HCT116 (cell line): Measurements from ENCODE around the gene M1AP. TPM values are rescaled to one million over a fixed set of nuclear protein-coding genes. Genes with fewer than 3 reads are reported as not detected.

ENCODE experiments used
- ATAC-seq: fragments of 200-7000 bp; cut with Tn5 transposase; 2 replicates; pipeline ENCODE4 v1.9.1; 2020; ENCODE audit warnings: mild to moderate bottlenecking, moderate library complexity
- BruUV-seq: library from RNA; stranded (reverse); fragments of 400-500 nt; replicated peaks from 2 replicates; lab custom pipeline; 2021; lab: Mats Ljungman, UMichigan
- CTCF ChIA-PET: fragments of 300-600 bp; sonication (Branson Sonifier 250); formaldehyde crosslinking; loops from one replicate; lab custom pipeline; 2021; ENCODE audit warnings: antibody characterized with exemption; lab: Charles Lee
- POLR2A ChIA-PET: fragments of 300-600, 350-600 bp; sonication (Branson Sonifier 250); formaldehyde crosslinking; loops from one replicate; lab custom pipeline; 2021; ENCODE audit warnings: antibody characterized with exemption; lab: Charles Lee
- RAD21 ChIA-PET, 2 experiments: fragments of 300-600 bp; sonication (Branson Sonifier 250); formaldehyde crosslinking; loops; one replicate each; lab custom pipeline; 2023; ENCODE audit warnings: low total read pairs in 2 of 2; ENCODE audit not compliant: uncharacterized antibody in 2 of 2, unreplicated experiment in 2 of 2, low non-redundant PET in 1 of 2; lab: Charles Lee
- DNase-seq: peaks from one replicate; pipeline ENCODE4 v3.0.0-alpha.2; 2010; ENCODE audit warnings: low read depth, low spot score
- H2AFZ ChIP-seq: fragments of 200-600 bp; shearing (Covaris generic), sonication (generic); 2 replicates; pipeline ENCODE4 v1.6.1; 2017; ENCODE audit warnings: low read depth, mixed run types, mixed read lengths, antibody characterized with exemption, low read length; ENCODE audit not compliant: poor library complexity, severe bottlenecking
- H3K27ac ChIP-seq: 2 replicates; pipeline ENCODE4 v1.5.1; 2012; ENCODE audit warnings: low read depth, low read length
- H3K27me3 ChIP-seq: fragments of 200-600 bp; sonication (generic); 2 replicates; pipeline ENCODE4 v1.6.1; 2016; ENCODE audit warnings: mixed run types, low read length, mixed read lengths; ENCODE audit not compliant: insufficient read depth
- H3K36me3 ChIP-seq, 2 experiments: fragments of 200-500 bp in 1 of 2; fragments of 200-600 bp in 1 of 2; sonication (Bioruptor generic) in 1 of 2; sonication (generic) in 1 of 2; 2 replicates each; pipeline versions ENCODE4 v1.5.1 to v1.6.1; 2014 to 2016; ENCODE audit warnings: low read length in 2 of 2, inconsistent platforms in 1 of 2, mixed read lengths in 1 of 2, mixed run types in 1 of 2; ENCODE audit not compliant: insufficient read depth in 2 of 2, control insufficient read depth in 1 of 2
- H3K4me1 ChIP-seq, 2 experiments: fragments of 200-600 bp in 1 of 2; sonication (generic) in 1 of 2; 2 replicates each; pipeline versions ENCODE4 v1.5.1 to v1.6.1; 2012 to 2017; ENCODE audit warnings: low read length in 2 of 2, inconsistent platforms in 1 of 2, mild to moderate bottlenecking in 1 of 2, mixed read lengths in 1 of 2, mixed run types in 1 of 2, moderate library complexity in 1 of 2; ENCODE audit not compliant: insufficient read depth in 2 of 2, control insufficient read depth in 1 of 2
- H3K4me2 ChIP-seq: fragments of 200-600 bp; sonication (generic); 2 replicates; pipeline ENCODE4 v1.6.1; 2017; ENCODE audit warnings: mixed run types, low read length, mixed read lengths
- H3K4me3 ChIP-seq, 2 experiments: fragments of 200-600 bp in 1 of 2; sonication (generic) in 1 of 2; replicated peaks in 1 of 2; 2 replicates each; pipeline ENCODE4 v1.5.1; 2011 to 2016; ENCODE audit warnings: low read length in 2 of 2, control low read depth in 1 of 2, low read depth in 1 of 2, mild to moderate bottlenecking in 1 of 2, mixed read lengths in 1 of 2, mixed run types in 1 of 2
- H3K79me2 ChIP-seq: fragments of 200-600 bp; sonication (generic); 2 replicates; pipeline ENCODE4 v1.6.1; 2017; ENCODE audit warnings: mild to moderate bottlenecking, mixed run types, low read length, moderate library complexity, mixed read lengths; ENCODE audit not compliant: insufficient read depth
- H3K9ac ChIP-seq: fragments of 200-600 bp; sonication (generic); 2 replicates; pipeline ENCODE4 v1.6.1; 2016; ENCODE audit warnings: low read length, mixed read lengths
- H3K9me2 ChIP-seq: fragments of 200-600 bp; sonication (generic), shearing (Covaris generic); 2 replicates; pipeline ENCODE4 v1.6.1; 2017; ENCODE audit warnings: mixed run types, mild to moderate bottlenecking, moderate library complexity; ENCODE audit not compliant: insufficient read depth
- H3K9me3 ChIP-seq, 2 experiments: fragments of 200-500 bp in 1 of 2; fragments of 200-600 bp in 1 of 2; sonication (Bioruptor generic) in 1 of 2; sonication (generic) in 1 of 2; 2 replicates each; pipeline ENCODE4 v1.6.1; 2014 to 2017; ENCODE audit warnings: low read length in 2 of 2, mixed read lengths in 2 of 2, inconsistent platforms in 1 of 2, low read depth in 1 of 2, mild to moderate bottlenecking in 1 of 2, mixed run types in 1 of 2, moderate library complexity in 1 of 2; ENCODE audit not compliant: control insufficient read depth in 1 of 2, insufficient read depth in 1 of 2
- H4K20me1 ChIP-seq: fragments of 200-600 bp; sonication (generic), shearing (Covaris generic); 2 replicates; pipeline ENCODE4 v1.6.1; 2017; ENCODE audit warnings: mixed run types, mild to moderate bottlenecking, moderate library complexity; ENCODE audit not compliant: insufficient read depth
- CBX3 ChIP-seq: IDR thresholded peaks from 2 replicates; pipeline ENCODE4 v1.6.1; 2012; ENCODE audit warnings: low read depth
- CEBPB ChIP-seq: IDR thresholded peaks from 2 replicates; pipeline ENCODE4 v1.6.1; 2012; ENCODE audit warnings: low read depth
- CTCF ChIP-seq, 3 experiments: fragments of 200-600 bp in 1 of 3; sonication (generic) in 1 of 3; IDR thresholded peaks in 2 of 3; conservative IDR thresholded peaks in 1 of 3; 2 replicates each; pipeline ENCODE4 v1.5.1; 2012 to 2017; ENCODE audit warnings: low read depth in 2 of 3, low read length in 2 of 3, antibody characterized with exemption in 1 of 3, borderline replicate concordance in 1 of 3, control low read depth in 1 of 3, mild to moderate bottlenecking in 1 of 3, mixed read lengths in 1 of 3, mixed run types in 1 of 3, moderate library complexity in 1 of 3; ENCODE audit not compliant: insufficient read depth in 1 of 3
- EGR1 ChIP-seq: IDR thresholded peaks from 2 replicates; pipeline ENCODE4 v1.6.1; 2012; ENCODE audit warnings: low read depth
- EZH2 ChIP-seq: fragments of 200-600 bp; sonication (generic); IDR thresholded peaks from 2 replicates; pipeline ENCODE4 v1.6.1; 2017; ENCODE audit warnings: antibody characterized with exemption, mixed run types
- FOSL1 ChIP-seq: IDR thresholded peaks from 2 replicates; pipeline ENCODE4 v1.6.1; 2012; ENCODE audit warnings: low read depth
- JUND ChIP-seq: IDR thresholded peaks from 2 replicates; pipeline ENCODE4 v1.6.1; 2012
- POLR2A ChIP-seq: IDR thresholded peaks from 2 replicates; pipeline ENCODE4 v1.7.0; 2011; ENCODE audit warnings: borderline replicate concordance; ENCODE audit not compliant: insufficient read depth, insufficient read length; ENCODE audit errors: extremely low read depth
- POLR2AphosphoS5 ChIP-seq: IDR thresholded peaks from 2 replicates; pipeline ENCODE4 v1.6.1; 2011; ENCODE audit warnings: mild to moderate bottlenecking, low read depth, low read length, moderate library complexity
- RAD21 ChIP-seq: IDR thresholded peaks from 2 replicates; pipeline ENCODE4 v1.6.1; 2012; ENCODE audit warnings: low read depth, mild to moderate bottlenecking
- SP1 ChIP-seq: IDR thresholded peaks from 2 replicates; pipeline ENCODE4 v1.6.1; 2012; ENCODE audit warnings: low read depth
- ZBTB33 ChIP-seq: IDR thresholded peaks from 2 replicates; pipeline ENCODE4 v1.6.1; 2011; ENCODE audit warnings: mild to moderate bottlenecking, low read length, moderate library complexity; ENCODE audit not compliant: insufficient replicate concordance; ENCODE audit errors: extremely low read depth
- ZFX ChIP-seq: fragments of 450-650 bp; IDR thresholded peaks from 2 replicates; pipeline ENCODE4 v1.6.1; 2017
- ZNF274 ChIP-seq: fragments of 200-500 bp; sonication (Bioruptor generic); IDR thresholded peaks from 2 replicates; pipeline ENCODE4 v1.6.1; 2014; ENCODE audit warnings: mild to moderate bottlenecking, low read depth, low read length, inconsistent platforms
- intact Hi-C: fragments of 100-400 bp; cut with micrococcal nuclease; formaldehyde crosslinking; loops from 2 replicates; pipeline ENCODE4 v1.10.0; 2022
- total RNA-seq: library from RNA; stranded (reverse); gene quantifications from one replicate; pipeline ENCODE4 v1.2.1, GENCODE V29; 2021; ENCODE audit not compliant: unreplicated experiment

M1AP gene
- total RNA-seq, 1 experiment from 2014 or later, result 28.2 TPM

GRCh38 chr2:74536166-74536950 is 111.8 kb downstream of the M1AP start:
- Histone ChIP-seq H3K27ac (no peak overlapping the region), H3K79me2 (no peaks in the 10 kb centered on the region), H4K20me1 (no peaks in the 10 kb centered on the region), H3K9me3 (no peaks in the 10 kb centered on the region), H3K9ac (no peak overlapping the region), H2AFZ (no peak overlapping the region), H3K27me3 (no peaks in the 10 kb centered on the region), H3K36me3 (no peaks in the 10 kb centered on the region; a peak in 1 of 4 replicates), H3K4me1 (peaks cover 0 to 2% of the 10 kb centered on the region in 2 experiments; a peak in 1 of 4 replicates), H3K4me3 (no peak overlapping the region), H3K4me2 (no peak overlapping the region), H3K9me2 (no peaks in the 10 kb centered on the region)
- TF ChIP-seq JUND (no peak), POLR2AphosphoS5 (no peak), ZFX (no peak), EZH2 (no peak), FOSL1 (no peak), CTCF (IDR thresholded peaks at IDR 0.05 in 2 of 3, conservative IDR thresholded peaks at IDR 0.05 in 1 of 3; ENCODE audit: borderline replicate concordance in 1 of 3, insufficient read depth in 1 of 3, low read depth in 2 of 3, low read length in 2 of 3) (no peak), SP1 (no peak), RAD21 (no peak), CBX3 (no peak), ZNF274 (no peak), ZBTB33 (no peak), EGR1 (no peak), CEBPB (no peak), POLR2A (no peak)
- intact Hi-C loops, result no loop called here
- ChIA-PET RAD21 (no interaction called here), CTCF (no interaction called here), POLR2A (no interaction called here)
- peak; percentile 43; the same call in 1 of the 2 replicates for ATAC-seq
- DNase-seq, result no peak
- BruUV-seq, result no TSS peak
